ENCODE results near the gene AGA.

DNA sequence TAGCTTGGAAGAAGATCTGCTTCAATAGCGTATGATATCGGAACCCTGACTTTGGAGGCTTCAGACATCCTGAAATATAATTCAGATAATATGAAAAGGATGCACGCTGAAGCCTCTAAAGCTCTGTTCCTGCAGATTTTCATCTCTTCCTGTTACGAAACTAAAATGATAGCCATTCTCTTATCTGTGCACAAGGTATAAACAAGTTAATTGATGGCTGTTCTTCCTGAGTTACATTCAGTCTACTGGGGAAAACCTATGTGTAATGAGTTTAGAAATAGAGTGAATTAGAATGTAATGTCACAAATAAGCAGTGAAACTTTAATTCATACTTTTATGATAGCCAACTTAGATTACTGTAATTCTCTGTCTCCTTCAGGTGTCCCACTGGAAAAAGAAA, 36.8 kb upstream of the AGA start:
- TF ChIP-seq, protein P1, sequence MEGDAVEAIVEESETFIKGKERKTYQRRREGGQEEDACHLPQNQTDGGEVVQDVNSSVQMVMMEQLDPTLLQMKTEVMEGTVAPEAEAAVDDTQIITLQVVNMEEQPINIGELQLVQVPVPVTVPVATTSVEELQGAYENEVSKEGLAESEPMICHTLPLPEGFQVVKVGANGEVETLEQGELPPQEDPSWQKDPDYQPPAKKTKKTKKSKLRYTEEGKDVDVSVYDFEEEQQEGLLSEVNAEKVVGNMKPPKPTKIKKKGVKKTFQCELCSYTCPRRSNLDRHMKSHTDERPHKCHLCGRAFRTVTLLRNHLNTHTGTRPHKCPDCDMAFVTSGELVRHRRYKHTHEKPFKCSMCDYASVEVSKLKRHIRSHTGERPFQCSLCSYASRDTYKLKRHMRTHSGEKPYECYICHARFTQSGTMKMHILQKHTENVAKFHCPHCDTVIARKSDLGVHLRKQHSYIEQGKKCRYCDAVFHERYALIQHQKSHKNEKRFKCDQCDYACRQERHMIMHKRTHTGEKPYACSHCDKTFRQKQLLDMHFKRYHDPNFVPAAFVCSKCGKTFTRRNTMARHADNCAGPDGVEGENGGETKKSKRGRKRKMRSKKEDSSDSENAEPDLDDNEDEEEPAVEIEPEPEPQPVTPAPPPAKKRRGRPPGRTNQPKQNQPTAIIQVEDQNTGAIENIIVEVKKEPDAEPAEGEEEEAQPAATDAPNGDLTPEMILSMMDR (conservative IDR thresholded peaks at IDR 0.05; ENCODE audit: low read depth, low read length), result no peak
- TF ChIP-seq EZH2phosphoT487 (IDR thresholded peaks at IDR 0.05; ENCODE audit: borderline replicate concordance, low read length), result no peak
- no peak for TF ChIP-seq EZH2 (IDR thresholded peaks at IDR 0.05; ENCODE audit: low read length, unreplicated experiment)
